ENCODE measurements around the gene PNPLA2.
A peak's percentile ranks its signal among the peaks of the same experiment; 100 is the strongest.

Gene PNPLA2

DNA sequence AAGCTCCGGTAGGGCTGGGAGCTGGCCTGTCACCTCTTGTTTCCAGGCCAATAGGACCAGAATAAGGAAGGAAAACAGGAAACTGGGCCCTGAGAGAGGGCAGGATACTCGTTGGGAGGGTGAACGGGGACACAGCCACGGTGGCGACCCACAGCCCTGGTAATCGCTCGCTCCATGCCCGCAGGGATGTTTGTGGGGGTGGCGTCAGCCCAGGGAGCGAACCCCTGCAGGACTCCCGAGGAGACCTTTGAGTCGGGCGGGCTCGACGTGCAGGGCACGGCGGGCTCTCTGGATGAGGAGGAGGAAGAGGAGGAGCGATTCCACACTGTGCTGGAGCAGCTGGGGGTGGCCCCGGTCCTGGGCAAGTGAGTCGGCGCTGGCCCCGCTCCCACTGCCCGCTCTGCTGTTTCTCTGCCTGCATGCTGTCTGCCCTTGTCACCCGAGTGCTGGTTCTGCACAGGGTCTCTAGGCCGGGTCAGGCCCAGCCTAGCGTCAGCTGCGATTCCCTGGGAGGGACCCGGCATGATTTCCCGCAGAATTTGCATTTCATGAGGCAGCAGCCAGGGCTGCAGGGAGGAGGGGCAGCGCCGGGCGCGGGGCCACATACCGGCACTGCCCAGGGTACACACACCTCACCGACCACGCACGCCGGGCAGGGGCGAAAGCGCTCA, 10.6 kb downstream of the PNPLA2 start:
- no peak overlapping the region for H3K4me3 ChIP-seq (ENCODE audit: control insufficient read depth, low read depth, low read length)
- TF ChIP-seq CTCF (IDR thresholded peaks at IDR 0.05; ENCODE audit: control insufficient read depth, insufficient read depth, low read depth, low read length, missing control alignments) = no peak
- DNase-seq (ENCODE audit: low read depth) = no peak

DNA sequence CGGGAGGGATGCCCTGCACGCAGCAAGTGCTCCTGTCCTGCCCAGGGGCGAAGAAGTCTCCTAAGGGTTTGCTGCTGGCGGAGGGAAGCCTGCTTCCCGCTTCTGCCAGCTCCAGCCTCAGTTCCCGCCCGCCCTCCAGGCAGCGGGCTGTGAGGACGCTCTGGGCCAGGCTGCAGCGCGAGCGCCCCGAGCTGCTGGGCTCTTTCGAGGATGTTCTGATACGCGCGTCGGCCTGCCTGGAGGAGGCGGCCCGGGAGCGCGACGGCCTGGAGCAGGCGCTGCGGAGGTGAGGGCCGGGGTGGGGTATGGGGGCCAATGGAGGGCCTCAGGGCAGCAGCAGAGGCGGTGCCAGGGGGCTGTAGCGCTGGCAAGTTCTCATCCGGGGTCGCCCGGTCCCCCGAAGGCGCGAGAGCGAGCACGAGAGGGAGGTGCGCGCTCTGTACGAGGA, 11.2 kb downstream of the PNPLA2 start:
- no peak for TF ChIP-seq CTCF (IDR thresholded peaks at IDR 0.05; ENCODE audit: control insufficient read depth, insufficient read depth, low read depth, low read length, missing control alignments)
- DNase-seq (ENCODE audit: low read depth) = no peak
- no peak overlapping the region for H3K4me3 ChIP-seq (ENCODE audit: control insufficient read depth, low read depth, low read length)

GRCh38 chr11:830295-831117, 11.8 kb downstream of the PNPLA2 start:
- TF ChIP-seq CTCF (IDR thresholded peaks at IDR 0.05; ENCODE audit: control insufficient read depth, insufficient read depth, low read depth, low read length, missing control alignments) = no peak
- DNase-seq (ENCODE audit: low read depth) = no peak
- peak overlapping the region; percentile 28 for H3K4me3 ChIP-seq (ENCODE audit: control insufficient read depth, low read depth, low read length)

DNA sequence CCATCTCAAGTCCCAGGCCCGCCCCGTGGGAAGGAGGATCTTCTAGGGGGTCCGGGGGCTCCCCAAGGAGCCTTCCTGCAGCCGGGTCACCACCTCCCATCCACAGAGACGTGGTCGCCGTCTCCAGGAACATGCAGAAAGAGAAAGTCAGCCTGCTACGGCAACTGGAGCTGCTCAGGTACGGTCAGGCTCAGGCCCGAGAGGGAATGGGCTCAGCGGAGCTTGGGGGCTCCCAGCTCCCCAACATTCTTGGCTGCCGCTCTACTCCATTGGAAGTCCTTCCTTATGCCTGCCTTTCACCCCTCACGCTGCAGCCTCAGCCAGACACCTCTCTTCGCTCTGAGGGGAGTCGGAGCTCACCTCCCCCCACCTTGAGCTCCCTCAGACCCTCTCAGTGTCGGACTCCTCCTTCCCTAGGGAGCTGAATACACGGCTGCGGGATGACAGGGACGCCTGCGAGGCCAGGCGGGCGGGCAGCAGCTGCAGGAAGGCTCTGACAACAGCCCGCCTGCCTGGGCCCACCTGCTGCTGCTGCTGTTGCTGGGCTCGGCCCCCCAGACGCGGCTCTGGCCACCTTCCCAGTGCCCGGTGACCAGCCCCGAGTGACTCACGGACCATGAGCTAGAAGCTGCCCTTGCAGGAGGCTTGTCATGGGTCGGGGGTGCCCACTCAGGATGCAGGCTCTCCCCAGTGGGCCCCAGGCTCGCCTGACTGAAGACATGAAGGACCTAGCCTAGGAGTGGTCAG, 12.6 kb downstream of the PNPLA2 start:
- no peak for TF ChIP-seq CTCF (IDR thresholded peaks at IDR 0.05; ENCODE audit: control insufficient read depth, insufficient read depth, low read depth, low read length, missing control alignments)
- H3K4me3 ChIP-seq (ENCODE audit: control insufficient read depth, low read depth, low read length) = no peak overlapping the region

DNA sequence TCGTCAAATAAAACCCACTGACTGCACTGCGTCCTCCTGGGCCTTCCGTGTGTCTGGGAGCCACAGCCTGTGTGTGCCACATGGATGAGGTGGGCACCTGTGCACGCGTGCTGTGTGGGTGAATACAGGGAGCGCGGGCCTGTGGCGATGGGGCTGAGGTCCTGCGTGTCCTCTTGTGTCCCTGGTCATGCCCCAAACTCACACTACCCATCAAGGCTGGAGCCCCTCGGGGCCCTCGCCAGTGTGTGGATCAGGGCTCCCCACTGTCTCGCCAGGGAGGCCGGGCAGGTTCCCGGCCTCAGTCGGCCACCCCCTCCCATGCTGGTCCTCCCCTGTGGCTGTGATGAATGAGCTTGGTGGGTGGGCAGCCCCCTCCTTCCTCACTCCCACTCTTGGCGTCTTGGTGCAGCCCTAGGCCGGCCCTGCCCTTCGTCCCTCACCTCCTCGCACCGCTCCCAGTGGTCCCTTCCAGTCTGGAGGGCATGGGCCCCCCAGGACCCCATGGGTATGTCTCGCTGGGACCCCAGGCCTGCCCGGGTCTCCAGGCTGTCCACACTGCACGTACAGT, 13.3 kb downstream of the PNPLA2 start:
- no peak for DNase-seq (ENCODE audit: low read depth)
- TF ChIP-seq CTCF (IDR thresholded peaks at IDR 0.05; ENCODE audit: control insufficient read depth, insufficient read depth, low read depth, low read length, missing control alignments) = no peak
- peak overlapping the region; percentile 63 for H3K4me3 ChIP-seq (ENCODE audit: control insufficient read depth, low read depth, low read length)

More for the DNA sequence above, 12.6 kb downstream of the PNPLA2 start:
- no peak for DNase-seq (ENCODE audit: low read depth)

GRCh38 chr11:832529-833113, 13.9 kb downstream of the PNPLA2 start, which contains the start of gene CD151:
CD151 (plus strand) TSS chr11:832952; CDS start chr11:836070, 3,118 bp downstream.
- peak within 1 kb of the TSS; percentile 63 for H3K4me3 ChIP-seq (ENCODE audit: control insufficient read depth, low read depth, low read length)
- no peak for TF ChIP-seq CTCF (IDR thresholded peaks at IDR 0.05; ENCODE audit: control insufficient read depth, insufficient read depth, low read depth, low read length, missing control alignments)
- DNase-seq (ENCODE audit: low read depth) = no peak

Data from AG09309 (cell line).